Measurements from ENCODE around the gene ABO. TPM values are rescaled to one million over a fixed set of nuclear protein-coding genes. Genes with fewer than 3 reads are reported as not detected.
"Not testable (repeated sequence)": the region's sequence is repeated elsewhere in the genome, so short reads cannot be mapped to it uniquely, and the experiment has no call there.

ABO gene
- total and polyA plus RNA-seq, 2 of the 8 experiments (the other 6 are each of a cell fraction or from before 2014, with no cell fraction given): 0.03 TPM; not detected in 1

DNA sequence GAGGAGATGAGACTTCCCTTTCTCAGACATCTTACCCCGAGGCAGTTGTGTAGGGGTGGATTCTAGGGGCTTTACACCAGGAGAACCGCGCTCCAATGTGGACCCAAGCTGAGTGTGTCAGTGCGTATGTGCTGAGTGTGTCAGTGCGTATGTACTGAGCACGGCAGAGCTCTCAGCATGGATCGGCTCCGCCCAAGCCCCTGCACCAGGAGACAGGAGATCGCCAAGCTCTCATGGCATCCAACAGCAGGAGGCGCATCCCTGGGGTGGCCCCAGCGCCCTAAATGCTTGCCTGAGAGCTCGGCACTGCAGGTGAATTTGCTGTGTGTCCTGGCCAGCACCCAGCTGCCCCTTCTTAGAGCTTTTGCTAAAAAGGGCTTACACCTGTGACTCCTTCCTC lies 53.0 kb downstream of the ABO start:
- H3K36me3 ChIP-seq (ENCODE audit: control insufficient read depth in 2 of 4, insufficient read depth in 4 of 4, low read length in 3 of 4); H3K56ac ChIP-seq (replicated peaks; ENCODE audit: insufficient read length, low read depth, low read length); H4K8ac ChIP-seq (ENCODE audit: extremely low read depth, insufficient read depth, low read length); H3K4me2 ChIP-seq (ENCODE audit: insufficient read depth in 1 of 2, low read depth in 2 of 2, low read length in 2 of 2); H3K79me1 ChIP-seq (ENCODE audit: low read depth, low read length); H2BK120ac ChIP-seq (replicated peaks; ENCODE audit: low read depth, low read length); H3K4me1 ChIP-seq (replicated peaks in 1 of 4; ENCODE audit: control insufficient read depth in 3 of 4, insufficient read depth in 4 of 4, low read length in 3 of 4); H3K4ac ChIP-seq (replicated peaks; ENCODE audit: insufficient read length, low read depth, low read length); H3K9me3 ChIP-seq (ENCODE audit: insufficient read depth in 2 of 2, low read depth in 1 of 2, low read length in 1 of 2); H2AK5ac ChIP-seq (ENCODE audit: low read depth, low read length); H3K27ac ChIP-seq (ENCODE audit: low read depth, low read length); H2BK15ac ChIP-seq (ENCODE audit: low read length); H4K5ac ChIP-seq (ENCODE audit: insufficient read length, low read depth, low read length); H2BK12ac ChIP-seq (ENCODE audit: low read depth, low read length); POLR2A ChIA-PET (ENCODE audit: partially characterized antibody); H2AFZ ChIP-seq (ENCODE audit: low read length); H3K27me3 ChIP-seq (replicated peaks in 1 of 4; ENCODE audit: control insufficient read depth in 3 of 4, extremely low read depth in 1 of 4, insufficient read depth in 3 of 4, low read length in 3 of 4); H3K23ac ChIP-seq (ENCODE audit: insufficient read length); H4K91ac ChIP-seq (replicated peaks; ENCODE audit: insufficient read length, low read length); H2BK5ac ChIP-seq (ENCODE audit: low read depth, low read length); H3K18ac ChIP-seq (ENCODE audit: extremely low read depth, low read length); H2BK20ac ChIP-seq (ENCODE audit: low read length); H3K4me3 ChIP-seq (ENCODE audit: extremely low read depth in 1 of 4, insufficient read depth in 2 of 4, low read depth in 3 of 4, low read length in 4 of 4); H3K79me2 ChIP-seq (ENCODE audit: control insufficient read depth in 1 of 2, insufficient read depth in 2 of 2, low read length in 2 of 2); H3K9ac ChIP-seq (replicated peaks in 1 of 4; ENCODE audit: extremely low read depth in 1 of 4, low read depth in 3 of 4, low read length in 3 of 4); FAIRE-seq; H4K20me1 ChIP-seq (replicated peaks in 1 of 2; ENCODE audit: control insufficient read depth in 1 of 2, insufficient read depth in 2 of 2, low read length in 2 of 2); H3K14ac ChIP-seq (ENCODE audit: insufficient read length); H3K23me2 ChIP-seq (ENCODE audit: low read depth, low read length): not testable (repeated sequence)
- peak in 1 of 2 experiments; percentile 35 for DNase-seq (ENCODE audit: low read depth in 1 of 2, low spot score in 2 of 2)
- CTCF ChIA-PET (ENCODE audit: partially characterized antibody): interaction anchor here (3.6 kb wide), 1 partner anchor 35 kb away, joined by 16 read pairs; no protein-coding TSS in a partner anchor
- WGBS, 2 experiments (ENCODE audit: extremely low coverage in 1 of 2, insufficient coverage in 1 of 2, insufficient read length in 1 of 2, insufficient replicate concordance in 2 of 2, low coverage in 1 of 2, low lambda C conversion rate in 2 of 2, missing lambda C conversion rate in 1 of 2): 84% methylated on average over 7 of the region's 12 CpGs; no CpG with 5 or more reads in 1 of the 2 experiments
